HEK293 (cell line): Measurements from ENCODE around the gene COBL.

Experiments used
- CTCF ChIA-PET: fragments of 350-600 bp; formaldehyde crosslinking; extraction: SDS; loops from one replicate; lab custom pipeline; 2021; ENCODE audit warnings: antibody characterized with exemption; lab: Yijun Ruan, JAX
- POLR2A ChIA-PET: fragments of 300-600 bp; formaldehyde crosslinking; extraction: SDS; loops from one replicate; lab custom pipeline; 2020; ENCODE audit warnings: antibody characterized with exemption, inconsistent platforms; lab: Yijun Ruan, JAX
- H3K27ac ChIP-seq: fragments of 200-500 bp; sonication (Bioruptor generic); 2 replicates; pipeline ENCODE4 v1.5.1; 2014; ENCODE audit warnings: low read depth, low read length, control low read depth, inconsistent platforms; ENCODE audit errors: extremely low read depth
- H3K36me3 ChIP-seq, 2 experiments: fragments of 200-500 bp in 1 of 2; sonication (Bioruptor generic) in 1 of 2; 1 replicate in 1 of 2; 2 replicates in 1 of 2; pipeline ENCODE4 v1.5.1; 2014 to 2017; ENCODE audit warnings: inconsistent platforms in 2 of 2, low read length in 2 of 2; ENCODE audit not compliant: control insufficient read depth in 2 of 2, insufficient read depth in 1 of 2
- H3K4me1 ChIP-seq: fragments of 200-500 bp; sonication (Bioruptor generic); 2 replicates; pipeline ENCODE4 v1.5.1; 2014; ENCODE audit warnings: mild to moderate bottlenecking, low read length, inconsistent platforms; ENCODE audit not compliant: control insufficient read depth, insufficient read depth
- H3K4me3 ChIP-seq: 2 replicates; pipeline ENCODE4 v1.5.1; 2011; ENCODE audit warnings: low read depth, mild to moderate bottlenecking, control low read depth, low read length, moderate library complexity
- H3K9me3 ChIP-seq: fragments of 200-500 bp; sonication (Bioruptor generic); 2 replicates; pipeline ENCODE4 v1.5.1; 2014; ENCODE audit warnings: low read depth, low read length, inconsistent platforms; ENCODE audit not compliant: control insufficient read depth, insufficient read depth
- BCL6B ChIP-seq: fragments of 450-650 bp; formaldehyde crosslinking; IDR thresholded peaks from 2 replicates; pipeline ENCODE4 v1.5.1; 2017; ENCODE audit warnings: missing biosample characterization, missing genetic modification characterization
- GLI2 ChIP-seq: fragments of 450-650 bp; formaldehyde crosslinking; IDR thresholded peaks from 2 replicates; pipeline ENCODE4; 2017; ENCODE audit warnings: missing biosample characterization, missing genetic modification characterization, low read depth, borderline replicate concordance
- KLF9 ChIP-seq: fragments of 450-650 bp; formaldehyde crosslinking; IDR thresholded peaks from 2 replicates; pipeline ENCODE4 v1.5.1; 2016; ENCODE audit warnings: missing biosample characterization, missing genetic modification characterization, low read depth
- PRDM10 ChIP-seq: fragments of 450-650 bp; formaldehyde crosslinking; IDR thresholded peaks from 2 replicates; pipeline ENCODE4 v1.5.1; 2016; ENCODE audit warnings: missing biosample characterization, missing genetic modification characterization
- YY1 ChIP-seq: fragments of 450-650 bp; formaldehyde crosslinking; IDR thresholded peaks from 2 replicates; pipeline ENCODE4 v1.5.1; 2018; ENCODE audit warnings: missing biosample characterization, missing genetic modification characterization
- YY2 ChIP-seq: fragments of 450-650 bp; formaldehyde crosslinking; IDR thresholded peaks from 2 replicates; pipeline ENCODE4 v1.5.1; 2016; ENCODE audit warnings: missing biosample characterization, missing genetic modification characterization
- ZNF155 ChIP-seq: fragments of 450-650 bp; formaldehyde crosslinking; IDR thresholded peaks from 2 replicates; pipeline ENCODE4 v1.5.1; 2016; ENCODE audit warnings: missing biosample characterization, missing genetic modification characterization
- ZNF19 ChIP-seq: fragments of 450-650 bp; formaldehyde crosslinking; IDR thresholded peaks from 2 replicates; pipeline ENCODE4; 2016; ENCODE audit warnings: missing biosample characterization, missing genetic modification characterization, low read depth
- ZNF26 ChIP-seq: fragments of 450-650 bp; formaldehyde crosslinking; IDR thresholded peaks from 2 replicates; pipeline ENCODE4 v1.5.1; 2016; ENCODE audit warnings: missing biosample characterization, missing genetic modification characterization
- ZNF266 ChIP-seq: fragments of 450-650 bp; formaldehyde crosslinking; IDR thresholded peaks from 2 replicates; pipeline ENCODE4 v1.5.1; 2016; ENCODE audit warnings: missing biosample characterization, missing genetic modification characterization, low read depth
- ZNF311 ChIP-seq: fragments of 450-650 bp; formaldehyde crosslinking; IDR thresholded peaks from 2 replicates; pipeline ENCODE4 v1.5.1; 2017; ENCODE audit warnings: missing biosample characterization, missing genetic modification characterization, borderline replicate concordance
- ZNF335 ChIP-seq: fragments of 450-650 bp; formaldehyde crosslinking; conservative IDR thresholded peaks from 2 replicates; pipeline ENCODE4 v1.5.1; 2016; ENCODE audit warnings: missing biosample characterization, missing genetic modification characterization
- ZNF391 ChIP-seq: fragments of 450-650 bp; formaldehyde crosslinking; IDR thresholded peaks from 2 replicates; pipeline ENCODE4 v1.5.1; 2016; ENCODE audit warnings: low read depth, missing biosample characterization, missing genetic modification characterization, borderline replicate concordance
- ZNF433 ChIP-seq: fragments of 450-650 bp; formaldehyde crosslinking; IDR thresholded peaks from 2 replicates; pipeline ENCODE4 v1.5.1; 2016; ENCODE audit warnings: missing biosample characterization, missing genetic modification characterization, low read depth
- ZNF510 ChIP-seq: fragments of 450-650 bp; formaldehyde crosslinking; IDR thresholded peaks from 2 replicates; pipeline ENCODE4 v1.5.1; 2018; ENCODE audit warnings: mild to moderate bottlenecking, missing genetic modification characterization, missing biosample characterization; ENCODE audit not compliant: insufficient replicate concordance
- ZNF513 ChIP-seq: fragments of 450-650 bp; IDR thresholded peaks from 2 replicates; pipeline ENCODE4 v1.5.1; 2018; ENCODE audit warnings: missing biosample characterization, missing genetic modification characterization
- ZNF600 ChIP-seq: fragments of 450-650 bp; formaldehyde crosslinking; IDR thresholded peaks from 2 replicates; pipeline ENCODE4 v1.5.1; 2016; ENCODE audit warnings: missing biosample characterization, missing genetic modification characterization
- ZSCAN16 ChIP-seq: fragments of 450-650 bp; formaldehyde crosslinking; IDR thresholded peaks from 2 replicates; pipeline ENCODE4 v1.5.1; 2016; ENCODE audit warnings: missing biosample characterization, missing genetic modification characterization
- TF ChIP-seq, protein P1 (sequence below): fragments of 450-650 bp; formaldehyde crosslinking; IDR thresholded peaks from 2 replicates; pipeline ENCODE4 v1.5.1; 2017; ENCODE audit warnings: missing biosample characterization, mild to moderate bottlenecking, missing genetic modification characterization, moderate library complexity

The COBL gene

DNA sequence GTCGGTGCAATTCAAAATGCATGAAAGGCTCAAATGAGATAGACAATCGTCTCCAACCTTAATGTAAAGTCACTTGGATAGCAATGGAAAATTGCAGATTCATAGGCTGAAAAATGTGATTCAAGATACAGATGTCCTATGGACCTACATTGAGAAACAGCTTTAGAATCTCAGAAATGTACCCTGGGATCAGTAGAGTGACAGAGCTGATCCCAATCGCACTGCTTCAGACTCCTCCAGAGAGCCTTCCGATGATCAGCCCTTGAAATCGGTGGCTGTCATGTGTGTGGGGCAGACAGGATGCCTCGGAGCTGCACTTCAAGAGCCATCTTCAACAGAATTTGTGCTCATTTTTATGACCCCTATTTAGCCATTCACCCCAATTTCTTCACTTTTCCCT lies 293.8 kb downstream of the COBL start:
- no peaks in the 10 kb centered on the region for H3K4me1 ChIP-seq
- TF ChIP-seq KLF9 (tag by site-specific recombination), result no peak
- TF ChIP-seq, protein P1, sequence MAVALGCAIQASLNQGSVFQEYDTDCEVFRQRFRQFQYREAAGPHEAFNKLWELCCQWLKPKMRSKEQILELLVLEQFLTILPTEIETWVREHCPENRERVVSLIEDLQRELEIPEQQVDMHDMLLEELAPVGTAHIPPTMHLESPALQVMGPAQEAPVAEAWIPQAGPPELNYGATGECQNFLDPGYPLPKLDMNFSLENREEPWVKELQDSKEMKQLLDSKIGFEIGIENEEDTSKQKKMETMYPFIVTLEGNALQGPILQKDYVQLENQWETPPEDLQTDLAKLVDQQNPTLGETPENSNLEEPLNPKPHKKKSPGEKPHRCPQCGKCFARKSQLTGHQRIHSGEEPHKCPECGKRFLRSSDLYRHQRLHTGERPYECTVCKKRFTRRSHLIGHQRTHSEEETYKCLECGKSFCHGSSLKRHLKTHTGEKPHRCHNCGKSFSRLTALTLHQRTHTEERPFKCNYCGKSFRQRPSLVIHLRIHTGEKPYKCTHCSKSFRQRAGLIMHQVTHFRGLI (tag by site-specific recombination), result no peak
- TF ChIP-seq YY1 (tag by site-specific recombination), result no peak
- TF ChIP-seq ZNF155 (tag by site-specific recombination), result no peak
- TF ChIP-seq ZNF433 (tag by site-specific recombination), result no peak
- no peak for TF ChIP-seq BCL6B (tag by site-specific recombination)
- no peak for TF ChIP-seq ZNF600 (tag by site-specific recombination)
- TF ChIP-seq YY2, result no peak
- no peak for TF ChIP-seq ZNF19 (tag by site-specific recombination)
- TF ChIP-seq ZNF266 (tag by site-specific recombination), result no peak
- no peak for TF ChIP-seq ZNF311 (tag by site-specific recombination)
- TF ChIP-seq GLI2 (tag by site-specific recombination), result no peak
- no peak for TF ChIP-seq PRDM10 (tag by site-specific recombination)
- no peak for TF ChIP-seq ZNF391 (tag by site-specific recombination)
- TF ChIP-seq ZNF513, result no peak
- TF ChIP-seq ZNF26 (tag by site-specific recombination), result no peak
- no peak for TF ChIP-seq ZSCAN16 (tag by site-specific recombination)
- no peak for TF ChIP-seq ZNF335 (tag by site-specific recombination)
- no peak for TF ChIP-seq ZNF510 (tag by site-specific recombination)
- CTCF ChIA-PET, result no interaction called here

More for the DNA sequence above, 293.8 kb downstream of the COBL start:
- Histone ChIP-seq H3K9me3 (no peaks in the 10 kb centered on the region), H3K4me3 (no peak overlapping the region), H3K36me3 (peaks cover 0 to 16% of the 10 kb centered on the region in 2 experiments; a peak in 1 of 3 replicates), H3K27ac (no peak overlapping the region)
- POLR2A ChIA-PET, result no interaction called here
